HEK293 (cell line): ENCODE results near the gene PTRHD1.

Source experiments
- CTCF ChIP-seq: fragments of 450-650 bp; formaldehyde crosslinking; IDR thresholded peaks from 2 replicates; pipeline ENCODE4 v1.5.1; 2016; ENCODE audit warnings: missing biosample characterization, missing genetic modification characterization
- EGR2 ChIP-seq: fragments of 450-650 bp; formaldehyde crosslinking; IDR thresholded peaks from 2 replicates; pipeline ENCODE4 v1.5.1; 2016; ENCODE audit warnings: low read depth, missing biosample characterization, missing genetic modification characterization
- GLIS1 ChIP-seq: fragments of 450-650 bp; formaldehyde crosslinking; IDR thresholded peaks from 2 replicates; pipeline ENCODE4 v1.5.1; 2016; ENCODE audit warnings: missing biosample characterization, missing genetic modification characterization
- HIC1 ChIP-seq: fragments of 450-650 bp; formaldehyde crosslinking; IDR thresholded peaks from 2 replicates; pipeline ENCODE4 v1.5.1; 2016; ENCODE audit warnings: missing biosample characterization, missing genetic modification characterization
- KLF1 ChIP-seq: fragments of 450-650 bp; formaldehyde crosslinking; IDR thresholded peaks from 2 replicates; pipeline ENCODE4 v1.5.1; 2016; ENCODE audit warnings: missing biosample characterization, missing genetic modification characterization
- KLF7 ChIP-seq: fragments of 450-650 bp; formaldehyde crosslinking; IDR thresholded peaks from 2 replicates; pipeline ENCODE4 v1.5.1; 2016; ENCODE audit warnings: missing biosample characterization, missing genetic modification characterization, borderline replicate concordance
- ZBTB11 ChIP-seq: fragments of 450-650 bp; formaldehyde crosslinking; conservative IDR thresholded peaks from 2 replicates; pipeline ENCODE4 v1.5.1; 2016; ENCODE audit warnings: low read depth, missing biosample characterization, missing genetic modification characterization
- ZBTB20 ChIP-seq: fragments of 450-650 bp; formaldehyde crosslinking; IDR thresholded peaks from 2 replicates; pipeline ENCODE4 v1.5.1; 2016; ENCODE audit warnings: missing biosample characterization, missing genetic modification characterization
- ZBTB26 ChIP-seq: fragments of 450-650 bp; formaldehyde crosslinking; optimal IDR thresholded peaks from 2 replicates; pipeline ENCODE3; 2016; ENCODE audit warnings: missing biosample characterization, mild to moderate bottlenecking, missing genetic modification characterization
- ZBTB8A ChIP-seq: fragments of 450-650 bp; formaldehyde crosslinking; IDR thresholded peaks from 2 replicates; pipeline ENCODE4 v1.5.1; 2016; ENCODE audit warnings: missing biosample characterization, missing genetic modification characterization
- ZNF148 ChIP-seq: fragments of 450-650 bp; formaldehyde crosslinking; IDR thresholded peaks from 2 replicates; pipeline ENCODE4 v1.5.0; 2017; ENCODE audit warnings: missing biosample characterization, missing genetic modification characterization, borderline replicate concordance
- ZNF2 ChIP-seq: fragments of 450-650 bp; formaldehyde crosslinking; IDR thresholded peaks from 2 replicates; pipeline ENCODE4 v1.5.1; 2016; ENCODE audit warnings: missing biosample characterization, missing genetic modification characterization
- ZNF23 ChIP-seq: fragments of 450-650 bp; formaldehyde crosslinking; IDR thresholded peaks from 2 replicates; pipeline ENCODE4 v1.5.1; 2016; ENCODE audit warnings: missing biosample characterization, missing genetic modification characterization, borderline replicate concordance
- ZNF24 ChIP-seq: fragments of 450-650 bp; formaldehyde crosslinking; IDR thresholded peaks from 2 replicates; pipeline ENCODE4 v1.5.1; 2016; ENCODE audit warnings: missing biosample characterization, missing genetic modification characterization
- ZNF302 ChIP-seq: fragments of 450-650 bp; formaldehyde crosslinking; IDR thresholded peaks from 2 replicates; pipeline ENCODE4 v1.5.1; 2016; ENCODE audit warnings: missing biosample characterization, missing genetic modification characterization, low read depth
- ZNF341 ChIP-seq: fragments of 450-650 bp; formaldehyde crosslinking; IDR thresholded peaks from 2 replicates; pipeline ENCODE4; 2016; ENCODE audit warnings: low read depth, missing biosample characterization, missing genetic modification characterization
- ZNF433 ChIP-seq: fragments of 450-650 bp; formaldehyde crosslinking; IDR thresholded peaks from 2 replicates; pipeline ENCODE4 v1.5.1; 2016; ENCODE audit warnings: missing biosample characterization, missing genetic modification characterization, low read depth
- ZNF473 ChIP-seq: fragments of 450-650 bp; formaldehyde crosslinking; IDR thresholded peaks from 2 replicates; pipeline ENCODE4 v1.5.1; 2017; ENCODE audit warnings: missing biosample characterization, missing genetic modification characterization
- ZNF548 ChIP-seq: fragments of 450-650 bp; formaldehyde crosslinking; IDR thresholded peaks from 2 replicates; pipeline ENCODE4 v1.5.1; 2016; ENCODE audit warnings: missing biosample characterization, missing genetic modification characterization
- ZNF571 ChIP-seq: fragments of 450-650 bp; formaldehyde crosslinking; IDR thresholded peaks from 2 replicates; pipeline ENCODE4 v1.5.0; 2017; ENCODE audit warnings: missing biosample characterization, missing genetic modification characterization
- ZNF623 ChIP-seq: fragments of 450-650 bp; formaldehyde crosslinking; IDR thresholded peaks from 2 replicates; pipeline ENCODE4 v1.5.1; 2016; ENCODE audit warnings: missing biosample characterization, missing genetic modification characterization
- ZNF660 ChIP-seq: fragments of 450-650 bp; IDR thresholded peaks from 2 replicates; pipeline ENCODE4 v1.5.1; 2018; ENCODE audit warnings: missing biosample characterization, mild to moderate bottlenecking, missing genetic modification characterization
- ZNF792 ChIP-seq: fragments of 450-650 bp; formaldehyde crosslinking; IDR thresholded peaks from 2 replicates; pipeline ENCODE4 v1.5.1; 2016; ENCODE audit warnings: missing biosample characterization, missing genetic modification characterization
- ZSCAN23 ChIP-seq: fragments of 450-650 bp; formaldehyde crosslinking; IDR thresholded peaks from 2 replicates; pipeline ENCODE4 v1.5.1; 2016; ENCODE audit warnings: missing biosample characterization, missing genetic modification characterization
- ZSCAN4 ChIP-seq: fragments of 450-650 bp; formaldehyde crosslinking; IDR thresholded peaks from 2 replicates; pipeline ENCODE4 v1.5.1; 2017; ENCODE audit warnings: missing biosample characterization, missing genetic modification characterization
- ZXDB ChIP-seq: fragments of 450-650 bp; formaldehyde crosslinking; IDR thresholded peaks from 2 replicates; pipeline ENCODE4 v1.5.1; 2016; ENCODE audit warnings: missing biosample characterization, missing genetic modification characterization

The PTRHD1 gene

GRCh38 chr2:24792874-24793760 is at the start of gene PTRHD1, which contains the start of gene CENPO (continued):
- 0 out of 2 replicates have a peak, but pooled peaks have one; percentile 10 for TF ChIP-seq ZSCAN4 (tag by site-specific recombination)
- TF ChIP-seq ZBTB8A (tag by site-specific recombination) = peak; percentile 29; the same call in 1 of the 2 replicates
- peak; percentile 86 for TF ChIP-seq KLF1
- no peak for TF ChIP-seq ZNF148
- peak; percentile 35; the same call in 1 of the 2 replicates for TF ChIP-seq ZNF2 (tag by site-specific recombination)
- TF ChIP-seq GLIS1 (tag by site-specific recombination) = peak; percentile 72
- TF ChIP-seq ZNF623 (tag by site-specific recombination) = no peak
- TF ChIP-seq ZBTB20 (tag by site-specific recombination) = 0 out of 2 replicates have a peak, but pooled peaks have one; percentile 38
- peak; percentile 42; the same call in 1 of the 2 replicates for TF ChIP-seq HIC1 (tag by site-specific recombination)
- no peak; the same call in 1 of the 2 replicates for TF ChIP-seq ZNF792 (tag by site-specific recombination)
- no peak for TF ChIP-seq ZNF302 (tag by site-specific recombination)
- 0 out of 2 replicates have a peak, but pooled peaks have one; percentile 46 for TF ChIP-seq ZXDB (tag by site-specific recombination)
- TF ChIP-seq ZNF473 (tag by site-specific recombination) = no peak
- TF ChIP-seq ZNF571 (tag by site-specific recombination) = no peak
- TF ChIP-seq ZBTB11 (tag by site-specific recombination) = peak; percentile 35
- no peak for TF ChIP-seq ZNF548 (tag by site-specific recombination)
- peak; percentile 94 for TF ChIP-seq CTCF (tag by site-specific recombination)
- TF ChIP-seq ZSCAN23 = 0 out of 2 replicates have a peak, but pooled peaks have one; percentile 73
- no peak for TF ChIP-seq ZNF433 (tag by site-specific recombination)
- TF ChIP-seq ZNF24 (tag by site-specific recombination) = peak; percentile 25; the same call in 1 of the 2 replicates
- no peak; the same call in 1 of the 2 replicates for TF ChIP-seq ZNF660 (tag by site-specific recombination)
- TF ChIP-seq ZNF341 (tag by site-specific recombination) = peak; percentile 96
- no peak for TF ChIP-seq ZNF23 (tag by site-specific recombination)
- peak; percentile 87 for TF ChIP-seq KLF7 (tag by site-specific recombination)
- peak; percentile 92 for TF ChIP-seq ZBTB26 (tag by site-specific recombination)
- TF ChIP-seq EGR2 (tag by site-specific recombination) = peak; percentile 35; the same call in 1 of the 2 replicates
